Adipocyte (in vitro differentiated cells): ENCODE data around the gene LCE3B.

Experiments
- DNase-seq: peaks from one replicate; pipeline ENCODE4 v3.0.0-alpha.2; 2015; ENCODE audit warnings: low read depth
- H3K27me3 ChIP-seq: replicated peaks from 2 replicates; pipeline ENCODE4 v1.7.0; 2013; ENCODE audit warnings: mild to moderate bottlenecking, low read length, moderate library complexity; ENCODE audit not compliant: control insufficient read depth, insufficient read depth
- H3K36me3 ChIP-seq: 2 replicates; pipeline ENCODE4 v1.7.0; 2013; ENCODE audit warnings: low read length, mild to moderate bottlenecking, moderate library complexity; ENCODE audit not compliant: control insufficient read depth, insufficient read depth, severe bottlenecking
- H3K4me1 ChIP-seq: 2 replicates; pipeline ENCODE4 v1.7.0; 2013; ENCODE audit warnings: mild to moderate bottlenecking, low read length, moderate library complexity; ENCODE audit not compliant: control insufficient read depth, insufficient read depth
- H3K4me3 ChIP-seq: 2 replicates; pipeline ENCODE4 v1.7.0; 2013; ENCODE audit warnings: mild to moderate bottlenecking, low read length, moderate library complexity
- H3K9ac ChIP-seq: 2 replicates; pipeline ENCODE4 v1.7.0; 2013; ENCODE audit warnings: mild to moderate bottlenecking, low read length, moderate library complexity
- H3K9me3 ChIP-seq: 2 replicates; pipeline ENCODE4 v1.7.0; 2013; ENCODE audit warnings: mild to moderate bottlenecking, low read length, moderate library complexity; ENCODE audit not compliant: control insufficient read depth

The LCE3B gene

GRCh38 chr1:152622803-152623202, 9.2 kb downstream of the LCE3B start, which contains the start of gene LCE3A:
TSS of gene LCE3A (minus strand) at chr1:152623103. CDS start at chr1:152623103, 0 bp downstream.
- DNase-seq, result no peak
- no peaks in the 10 kb centered on the region for H3K36me3 ChIP-seq
- no peak within 1 kb of the TSS for H3K4me3 ChIP-seq
- H3K4me1 ChIP-seq, result peaks cover 10% of the 10 kb centered on the region
- H3K9ac ChIP-seq, result no peak within 1 kb of the TSS
- peaks cover 36% of the 10 kb centered on the region for H3K9me3 ChIP-seq
- peaks cover 4% of the 10 kb centered on the region for H3K27me3 ChIP-seq

- DNase-seq, result no peak
- H3K27me3 ChIP-seq, result peaks cover 4% of the 10 kb centered on the region
- no peaks in the 10 kb centered on the region for H3K36me3 ChIP-seq
- H3K9me3 ChIP-seq, result peaks cover 31% of the 10 kb centered on the region
- H3K9ac ChIP-seq, result no peak overlapping the region
- no peak overlapping the region for H3K4me3 ChIP-seq
- H3K4me1 ChIP-seq, result peaks cover 10% of the 10 kb centered on the region
Observed at GRCh38 chr1:152623203-152623844, 9.7 kb downstream of the LCE3B start.

GRCh38 chr1:152626744-152627143, 13.1 kb downstream of the LCE3B start:
- H3K9me3 ChIP-seq, result peaks cover 14% of the 10 kb centered on the region
- DNase-seq, result no peak
- peaks cover 4% of the 10 kb centered on the region for H3K27me3 ChIP-seq
- peaks cover 19% of the 10 kb centered on the region for H3K4me1 ChIP-seq
- H3K4me3 ChIP-seq, result no peak overlapping the region
- no peak overlapping the region for H3K9ac ChIP-seq
- no peaks in the 10 kb centered on the region for H3K36me3 ChIP-seq

DNA sequence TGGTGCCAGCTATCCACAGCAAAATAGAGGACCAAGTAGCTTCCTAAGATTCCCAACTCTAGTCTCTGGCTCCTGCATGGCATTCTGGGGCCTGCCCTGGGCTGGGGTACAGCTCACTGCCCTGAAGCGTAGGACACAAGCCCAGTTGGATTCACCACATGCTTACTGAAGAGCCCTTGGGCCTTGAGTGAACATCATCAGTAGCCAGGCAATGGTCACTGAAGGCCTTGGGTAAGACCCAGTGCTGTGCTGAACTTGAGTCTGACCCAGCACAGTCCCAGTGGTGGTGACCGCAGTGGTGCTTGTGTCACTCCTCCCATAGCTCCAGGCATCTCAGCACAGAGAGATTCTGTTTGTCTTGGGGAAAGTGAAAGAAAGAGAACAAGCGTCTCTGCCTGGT, 17.0 kb downstream of the LCE3B start:
- Histone ChIP-seq H3K27me3 (no peaks in the 10 kb centered on the region), H3K9ac (no peak overlapping the region), H3K4me1 (peaks cover 11% of the 10 kb centered on the region), H3K9me3 (peaks cover 20% of the 10 kb centered on the region), H3K4me3 (no peak overlapping the region), H3K36me3 (no peaks in the 10 kb centered on the region)
- DNase-seq, result no peak

DNA sequence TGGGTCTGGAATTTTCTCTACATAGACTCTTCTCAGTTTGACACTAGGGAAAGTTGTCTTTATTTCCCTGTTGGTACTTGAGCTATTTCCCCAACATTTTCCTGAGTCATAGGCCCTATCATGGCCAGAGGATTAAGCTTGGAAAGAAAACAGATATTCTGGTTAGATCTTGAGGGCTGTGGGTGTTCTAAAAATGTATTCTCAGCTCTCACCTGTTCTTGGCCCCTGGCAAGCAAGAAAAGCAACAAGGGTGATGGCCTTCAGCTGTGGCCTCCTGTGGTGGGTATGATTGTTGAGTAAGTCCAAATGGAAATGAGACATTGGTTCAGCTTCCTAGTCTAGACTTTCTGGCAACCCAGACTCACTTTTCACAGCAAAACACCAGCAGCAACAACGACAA, 26.7 kb downstream of the LCE3B start:
- H3K36me3 ChIP-seq, result no peaks in the 10 kb centered on the region
- no peak overlapping the region for H3K4me3 ChIP-seq
- H3K27me3 ChIP-seq, result no peaks in the 10 kb centered on the region
- H3K9me3 ChIP-seq, result peaks cover 7% of the 10 kb centered on the region
- DNase-seq, result no peak
- no peak overlapping the region for H3K9ac ChIP-seq
- no peaks in the 10 kb centered on the region for H3K4me1 ChIP-seq

GRCh38 chr1:152643945-152644344, 30.3 kb downstream of the LCE3B start:
- peaks cover under 1% of the 10 kb centered on the region for H3K9me3 ChIP-seq

GRCh38 chr1:152645146-152645545, 31.5 kb downstream of the LCE3B start:
- H3K4me1 ChIP-seq, result no peaks in the 10 kb centered on the region
- no peak for DNase-seq

More at GRCh38 chr1:152643945-152644344, 30.3 kb downstream of the LCE3B start:
- Histone ChIP-seq H3K9ac (no peak overlapping the region), H3K4me3 (no peak overlapping the region), H3K36me3 (no peaks in the 10 kb centered on the region), H3K4me1 (no peaks in the 10 kb centered on the region), H3K27me3 (no peaks in the 10 kb centered on the region)
- no peak for DNase-seq

DNA sequence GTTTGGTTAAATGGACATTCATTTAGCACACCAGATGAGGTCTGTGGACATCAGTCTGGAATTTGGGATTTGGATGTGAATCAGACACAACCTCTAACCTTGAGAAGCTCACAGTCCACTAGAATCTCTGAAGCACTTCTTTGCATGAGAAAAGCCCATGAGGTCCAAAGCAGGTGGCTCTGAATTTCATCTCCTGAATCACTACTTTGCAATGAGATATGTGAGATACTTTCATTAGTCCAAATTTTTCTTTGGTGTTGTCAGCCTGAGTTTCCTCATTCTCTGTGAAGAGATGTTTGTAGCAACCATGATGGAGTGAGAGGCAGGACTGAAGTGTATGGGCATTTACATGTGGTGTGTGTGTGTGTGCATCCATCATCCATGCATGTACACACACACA, 33.0 kb downstream of the LCE3B start:
- H3K27me3 ChIP-seq, result no peaks in the 10 kb centered on the region
- no peak for DNase-seq
- H3K4me1 ChIP-seq, result no peaks in the 10 kb centered on the region
- no peaks in the 10 kb centered on the region for H3K9me3 ChIP-seq
- no peaks in the 10 kb centered on the region for H3K36me3 ChIP-seq
- H3K9ac ChIP-seq, result no peak overlapping the region
- no peak overlapping the region for H3K4me3 ChIP-seq

More at GRCh38 chr1:152645146-152645545, 31.5 kb downstream of the LCE3B start:
- no peaks in the 10 kb centered on the region for H3K36me3 ChIP-seq
- no peaks in the 10 kb centered on the region for H3K9me3 ChIP-seq
- no peak overlapping the region for H3K9ac ChIP-seq
- no peak overlapping the region for H3K4me3 ChIP-seq
- H3K27me3 ChIP-seq, result no peaks in the 10 kb centered on the region

GRCh38 chr1:152654110-152654509, 40.5 kb downstream of the LCE3B start:
- no peaks in the 10 kb centered on the region for H3K4me1 ChIP-seq
- H3K27me3 ChIP-seq, result no peaks in the 10 kb centered on the region
- DNase-seq, result peak; percentile 37
- no peaks in the 10 kb centered on the region for H3K9me3 ChIP-seq
- no peak overlapping the region for H3K9ac ChIP-seq
- no peak overlapping the region for H3K4me3 ChIP-seq
- no peaks in the 10 kb centered on the region for H3K36me3 ChIP-seq

GRCh38 chr1:152656459-152656858, 42.8 kb downstream of the LCE3B start:
- Histone ChIP-seq H3K9ac (no peak overlapping the region), H3K36me3 (no peaks in the 10 kb centered on the region), H3K9me3 (no peaks in the 10 kb centered on the region), H3K4me1 (no peaks in the 10 kb centered on the region), H3K27me3 (no peaks in the 10 kb centered on the region), H3K4me3 (no peak overlapping the region)
- DNase-seq, result no peak

DNA sequence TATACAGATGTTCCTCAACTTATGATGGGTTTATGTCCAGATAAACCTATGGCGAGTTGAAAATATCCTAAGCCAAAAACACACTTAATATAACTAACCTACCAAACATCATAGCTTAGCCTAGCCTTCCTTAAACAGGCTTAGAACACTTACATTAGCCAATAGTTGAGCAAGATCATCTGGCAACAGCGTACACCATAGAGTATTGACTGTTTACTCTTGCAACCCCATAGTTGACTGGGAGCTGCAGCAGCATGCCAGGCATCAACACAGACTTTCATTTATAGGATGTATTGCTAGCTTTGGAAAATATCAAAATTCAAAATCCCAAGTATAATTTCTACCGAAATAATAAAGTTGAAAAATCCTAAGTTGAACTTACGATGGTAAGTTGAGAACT, 44.1 kb downstream of the LCE3B start:
- H3K4me1 ChIP-seq, result no peaks in the 10 kb centered on the region
- H3K4me3 ChIP-seq, result no peak overlapping the region
- H3K27me3 ChIP-seq, result no peaks in the 10 kb centered on the region
- no peak for DNase-seq
- H3K36me3 ChIP-seq, result no peaks in the 10 kb centered on the region
- no peak overlapping the region for H3K9ac ChIP-seq
- H3K9me3 ChIP-seq, result no peaks in the 10 kb centered on the region

DNA sequence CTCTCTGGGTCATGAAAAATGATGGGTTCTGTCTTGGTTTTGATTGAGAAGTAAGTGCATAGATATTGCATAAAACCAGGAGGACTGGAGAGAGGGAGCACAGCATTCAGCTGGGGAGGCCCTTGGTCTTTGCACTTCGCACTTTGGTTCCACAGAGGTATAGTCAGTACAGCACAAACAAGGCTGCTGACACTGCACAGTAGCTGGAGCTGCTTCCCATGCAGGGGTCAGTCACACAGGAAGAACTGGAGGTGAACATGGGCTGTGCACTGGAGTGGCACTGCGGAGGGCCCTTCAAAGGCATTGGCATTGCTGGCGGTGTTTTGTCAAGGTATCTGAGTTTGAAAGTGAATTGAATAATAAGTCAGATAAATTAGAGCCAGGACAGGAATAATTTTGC, 45.0 kb downstream of the LCE3B start:
- DNase-seq, result no peak
- Histone ChIP-seq H3K27me3 (no peaks in the 10 kb centered on the region), H3K9me3 (no peaks in the 10 kb centered on the region), H3K36me3 (no peaks in the 10 kb centered on the region), H3K9ac (no peak overlapping the region), H3K4me1 (no peaks in the 10 kb centered on the region), H3K4me3 (no peak overlapping the region)
